ENCODE measurements around the gene KCTD4.

Gene KCTD4

DNA sequence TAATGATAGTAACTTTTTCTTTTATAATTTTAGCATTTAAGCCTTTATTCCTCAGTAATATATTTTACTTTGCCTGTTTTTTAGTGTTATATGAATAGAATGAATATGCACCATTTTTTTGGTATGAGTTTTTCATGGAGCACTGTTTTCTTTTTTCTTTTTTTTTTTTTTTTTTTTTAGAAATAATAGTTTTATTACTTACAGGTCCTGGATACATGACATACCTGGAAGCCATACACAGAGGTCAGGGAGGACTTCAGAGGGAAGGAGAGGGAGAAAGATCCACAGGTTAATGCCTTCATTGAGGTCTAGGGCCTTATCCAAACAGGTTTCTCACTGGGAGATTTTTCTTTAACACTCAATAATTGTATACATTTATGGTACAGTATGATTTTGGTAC lies 26.4 kb downstream of the KCTD4 start:
- DNase-seq (ENCODE audit: low read depth): no peak

DNA sequence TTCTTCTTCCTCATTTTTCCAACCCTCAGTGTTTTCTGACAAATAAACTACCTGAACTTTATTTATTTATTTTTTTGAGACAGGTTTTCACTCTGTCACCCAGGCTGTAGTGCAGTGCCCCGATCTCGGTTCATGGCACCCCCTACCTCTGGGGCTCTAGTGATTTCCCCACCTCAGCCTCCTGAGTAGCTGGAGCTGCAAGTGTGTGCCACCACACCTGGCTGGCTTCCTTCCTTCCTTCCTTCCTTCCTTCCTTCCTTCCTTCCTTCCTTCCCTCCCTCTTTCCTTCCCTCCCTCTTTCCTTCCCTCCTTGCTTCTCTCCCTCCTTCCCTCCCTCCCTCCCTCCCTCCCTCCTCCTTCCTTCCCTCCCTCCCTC lies 32.3 kb downstream of the KCTD4 start:
- no peak for DNase-seq (ENCODE audit: low read depth)

DNA sequence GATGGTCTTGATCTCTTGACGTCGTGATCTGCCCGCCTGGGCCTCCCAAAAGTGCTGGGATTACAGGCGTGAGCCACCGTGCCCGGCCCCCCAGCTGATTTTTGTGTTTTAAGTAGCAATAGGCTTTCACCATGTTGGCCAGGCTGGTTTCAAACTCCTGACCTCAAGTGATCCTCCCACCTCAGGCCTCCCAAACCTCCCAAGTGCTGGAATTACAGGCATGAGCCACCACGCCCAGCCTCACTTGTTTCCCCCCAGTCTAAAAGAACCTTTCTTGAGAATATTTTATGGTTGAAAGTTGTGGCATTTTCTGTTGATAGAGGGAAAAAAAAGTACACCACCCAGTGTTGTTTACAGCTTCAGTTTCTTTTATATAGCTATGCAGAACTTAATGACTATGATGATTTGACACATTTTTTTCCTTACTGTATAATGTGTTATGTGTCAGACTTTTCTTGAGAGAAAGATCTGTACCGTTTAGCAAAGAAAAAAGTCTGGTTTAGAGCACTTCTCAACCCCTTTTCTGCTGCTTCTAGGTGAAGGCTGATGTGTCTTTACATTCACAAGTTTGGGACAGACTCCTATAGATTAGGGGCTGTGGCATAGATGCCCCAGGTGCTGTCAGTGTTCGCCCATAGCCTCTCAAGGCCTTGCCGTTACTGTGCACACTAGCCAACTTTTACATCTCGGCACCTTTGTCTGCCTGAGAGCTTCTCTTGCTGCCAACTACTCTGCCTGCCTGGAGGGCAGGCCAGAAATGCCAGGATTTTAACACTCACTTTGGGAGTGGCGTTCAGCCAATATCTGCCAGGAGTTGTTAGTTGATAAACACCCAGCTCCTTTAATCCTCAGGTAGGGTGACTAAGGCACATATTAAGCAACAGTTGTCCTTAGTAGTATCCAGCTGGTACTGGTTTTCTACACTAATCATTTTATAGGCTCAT lies 33.0 kb downstream of the KCTD4 start:
- no peak for DNase-seq (ENCODE audit: low read depth)

DNA sequence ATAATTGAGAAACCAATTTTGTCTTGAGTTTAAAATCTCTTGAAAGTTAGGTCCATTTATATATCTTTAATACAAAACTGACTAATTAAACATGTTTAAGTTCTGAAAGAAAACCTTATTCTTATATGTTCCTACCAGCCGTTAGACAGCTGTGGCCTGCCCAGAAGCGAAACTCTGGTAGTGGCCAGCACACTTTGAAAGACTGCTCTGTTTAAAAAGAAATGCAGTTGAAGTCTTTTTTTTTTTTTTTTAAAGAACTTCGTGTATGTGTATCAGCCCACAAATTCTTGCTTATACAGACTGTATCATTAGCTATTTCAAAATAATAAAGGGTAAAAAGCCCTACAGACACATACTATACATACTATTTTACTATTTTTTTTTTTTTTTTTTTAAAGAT lies 34.0 kb downstream of the KCTD4 start:
- DNase-seq (ENCODE audit: low read depth): no peak

DNA sequence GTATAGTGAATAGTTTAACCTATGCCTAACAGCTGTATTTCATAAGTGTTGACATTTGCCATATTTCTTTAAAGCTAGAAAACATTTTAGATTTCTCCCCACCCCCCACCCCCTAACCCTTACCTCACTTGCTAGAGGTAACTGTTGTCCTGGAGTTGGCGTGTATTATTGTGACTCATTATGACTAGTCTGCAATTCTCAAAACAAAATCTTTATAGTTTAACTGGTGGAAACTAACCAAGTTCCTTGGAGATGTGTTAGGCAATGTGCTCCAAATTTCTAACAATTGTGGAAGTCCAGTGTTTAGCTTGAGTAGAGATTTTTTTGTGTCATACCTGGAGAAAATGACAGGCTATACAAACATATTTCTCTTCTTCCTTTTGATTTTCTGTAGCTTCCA lies 38.0 kb downstream of the KCTD4 start:
- peak; percentile 77 for DNase-seq (ENCODE audit: low read depth)

DNA sequence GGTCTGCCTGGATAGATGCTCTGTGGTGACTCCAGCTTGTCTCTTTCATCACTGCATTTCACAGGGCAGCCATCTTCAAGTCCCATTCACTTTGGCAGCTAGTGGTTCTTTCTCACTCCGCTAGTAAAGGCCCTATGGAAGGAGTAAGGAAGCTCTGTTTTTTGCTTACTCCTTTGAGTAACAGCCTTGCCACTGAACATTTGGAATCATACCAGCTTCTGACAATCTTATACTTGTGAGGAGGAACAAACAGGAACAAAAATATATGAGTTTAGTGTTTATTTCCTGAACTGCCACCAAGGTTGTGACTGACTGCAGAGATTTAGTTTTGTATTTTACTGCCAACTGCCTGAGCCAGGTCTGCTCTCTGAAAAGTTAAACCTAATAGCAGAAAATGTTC lies 38.7 kb downstream of the KCTD4 start:
- DNase-seq (ENCODE audit: low read depth): no peak

DNA sequence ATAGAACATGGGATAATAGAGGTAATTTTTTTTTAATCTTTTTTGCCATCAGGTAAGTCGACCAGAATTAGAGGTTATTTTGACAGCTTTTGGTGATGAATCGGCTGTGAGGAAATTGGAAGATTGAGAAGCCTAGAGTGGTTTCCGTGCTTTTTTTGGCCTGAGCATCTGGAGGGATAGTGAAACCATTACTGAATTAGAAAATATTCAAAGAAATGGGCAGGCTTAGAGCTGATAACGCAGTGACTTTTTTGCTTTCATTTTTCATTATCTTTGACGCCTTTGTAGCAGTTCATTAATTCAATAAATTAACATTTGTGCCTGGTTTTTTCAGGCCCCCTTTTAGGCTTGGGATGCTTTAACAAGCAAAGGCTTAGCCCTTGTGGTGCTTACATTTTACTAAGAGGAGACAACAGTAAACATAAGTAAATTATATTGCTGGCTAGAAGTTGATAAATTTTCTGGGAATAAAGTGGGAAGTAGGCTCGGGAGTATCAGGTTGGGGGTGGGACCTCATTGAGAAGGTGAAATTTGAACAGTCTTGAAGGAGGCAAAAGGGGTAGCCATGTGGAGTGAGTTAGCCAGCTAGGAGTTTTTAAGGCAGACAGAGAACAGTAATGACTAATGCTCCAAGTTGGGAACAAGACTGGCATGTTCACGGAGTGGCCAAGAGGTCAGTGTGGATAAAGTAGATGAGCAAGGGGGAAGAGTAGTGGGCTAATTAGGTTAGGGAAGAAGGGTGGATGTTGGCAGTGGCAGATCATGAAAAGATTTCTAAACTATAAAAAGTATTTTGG lies 44.1 kb downstream of the KCTD4 start:
- no peak for DNase-seq (ENCODE audit: low read depth)

DNA sequence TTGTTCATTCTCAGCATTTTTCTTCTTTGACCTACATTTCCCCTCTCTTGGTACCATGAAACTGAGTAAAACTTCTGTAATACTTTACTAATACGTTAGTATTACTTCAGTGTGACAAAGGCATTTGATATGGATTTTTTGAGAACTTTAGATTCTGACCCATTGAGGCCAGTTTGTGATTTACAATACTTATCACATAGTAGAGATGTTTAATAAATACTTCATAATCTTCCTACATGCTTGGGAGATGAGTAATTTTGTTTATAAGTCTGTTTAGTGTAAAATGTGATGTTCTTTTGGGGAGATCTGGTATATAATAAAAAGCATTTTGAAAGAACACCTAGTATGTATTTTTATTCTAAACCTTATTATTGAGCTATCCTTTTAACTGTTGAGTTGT lies 50.9 kb downstream of the KCTD4 start:
- no peak for DNase-seq (ENCODE audit: low read depth)

DNA sequence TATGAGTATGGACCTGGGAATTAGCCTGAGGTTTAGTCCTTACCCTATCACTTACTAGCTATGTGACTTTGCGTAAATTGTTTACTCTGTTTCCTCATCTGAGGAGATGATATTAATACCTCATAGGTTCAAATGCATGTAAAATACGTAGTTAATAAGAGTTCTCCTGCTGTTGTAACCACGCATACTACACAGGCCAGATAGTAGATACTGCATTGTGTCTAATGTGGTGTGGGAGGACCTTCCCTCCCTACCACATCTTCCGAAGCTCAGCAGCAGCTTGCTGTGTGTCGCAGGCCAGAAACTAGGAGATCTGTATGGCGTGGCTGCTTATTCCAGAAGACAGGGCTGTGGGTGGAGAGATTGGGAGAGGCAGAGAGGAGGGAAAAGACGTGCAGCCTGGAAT lies 57.5 kb downstream of the KCTD4 start:
- no peak for DNase-seq (ENCODE audit: low read depth)
